ENCODE measurements around the gene PNPLA7. TPM values are rescaled to one million over a fixed set of nuclear protein-coding genes. Genes with fewer than 3 reads are reported as not detected.

Gene PNPLA7
- total RNA-seq, 1 experiment from 2014 or later = 3.9 TPM

- no peak for ATAC-seq
- Histone ChIP-seq H3K27ac (ENCODE audit: low read length) (no peak overlapping the region), H3K36me3 (ENCODE audit: control insufficient read depth, insufficient read depth, low read length) (no peaks in the 10 kb centered on the region), H3K9me3 (ENCODE audit: control insufficient read depth, insufficient read depth, low read depth, low read length) (no peaks in the 10 kb centered on the region), H3K4me1 (ENCODE audit: control insufficient read depth, insufficient read depth, low read length) (peaks cover 7% of the 10 kb centered on the region; the same call in 1 of the 2 replicates), H3K27me3 (ENCODE audit: control insufficient read depth, insufficient read depth, low read length) (no peaks in the 10 kb centered on the region), H3K4me3 (ENCODE audit: low read depth in 2 of 2, low read length in 2 of 2) (no peak overlapping the region)
- ChIA-PET CTCF (no interaction called here), POLR2A (no interaction called here)
- no peak for TF ChIP-seq SIN3A (IDR thresholded peaks at IDR 0.05; ENCODE audit: borderline replicate concordance, insufficient read depth, low read depth, low read length)
- no peak for TF ChIP-seq REST (IDR thresholded peaks at IDR 0.05; ENCODE audit: insufficient read depth in 1 of 2, low read depth in 2 of 2, low read length in 1 of 2)
- TF ChIP-seq CTCF (IDR thresholded peaks at IDR 0.05) = no peak
- no peak for TF ChIP-seq POLR2AphosphoS5 (IDR thresholded peaks at IDR 0.05; ENCODE audit: low read depth, low read length)
- TF ChIP-seq TCF7L2 (IDR thresholded peaks at IDR 0.05; ENCODE audit: low read depth, low read length) = no peak
- BruUV-seq (replicated peaks) = no TSS peak
- intact Hi-C loops (cut with micrococcal nuclease; ENCODE audit: unreplicated experiment) (no loop called here), in situ Hi-C loops (cut with HindIII; ENCODE audit: low pct_unique_long_range_greater_than_20kb, low sequenced_read_pairs) (no loop called here)
- DNase-seq (ENCODE audit: low read depth, low spot score) = no peak
Measured at GRCh38 chr9:137530331-137530730, 19.9 kb downstream of the PNPLA7 start.

- Histone ChIP-seq H3K4me1 (ENCODE audit: control insufficient read depth, insufficient read depth, low read length) (no peaks in the 10 kb centered on the region), H3K27ac (ENCODE audit: low read length) (no peak overlapping the region), H3K4me3 (ENCODE audit: low read depth in 2 of 2, low read length in 2 of 2) (no peak overlapping the region), H3K9me3 (ENCODE audit: control insufficient read depth, insufficient read depth, low read depth, low read length) (no peaks in the 10 kb centered on the region), H3K36me3 (ENCODE audit: control insufficient read depth, insufficient read depth, low read length) (no peaks in the 10 kb centered on the region), H3K27me3 (ENCODE audit: control insufficient read depth, insufficient read depth, low read length) (no peaks in the 10 kb centered on the region)
- POLR2A ChIA-PET = no interaction called here
- CTCF ChIA-PET = interaction anchor here (0.8 kb wide), 1 partner anchor 12 kb away, joined by 6 read pairs; no protein-coding TSS in a partner anchor
- in situ Hi-C loops (cut with HindIII; ENCODE audit: low pct_unique_long_range_greater_than_20kb, low sequenced_read_pairs) (no loop called here), intact Hi-C loops (cut with micrococcal nuclease; ENCODE audit: unreplicated experiment) (no loop called here)
- no peak for DNase-seq (ENCODE audit: low read depth, low spot score)
- ATAC-seq = no peak
- BruUV-seq (replicated peaks) = no TSS peak
- TF ChIP-seq TCF7L2 (IDR thresholded peaks at IDR 0.05; ENCODE audit: low read depth, low read length) = no peak
- no peak for TF ChIP-seq CTCF (IDR thresholded peaks at IDR 0.05)
- no peak for TF ChIP-seq REST (IDR thresholded peaks at IDR 0.05; ENCODE audit: insufficient read depth in 1 of 2, low read depth in 2 of 2, low read length in 1 of 2)
- no peak for TF ChIP-seq SIN3A (IDR thresholded peaks at IDR 0.05; ENCODE audit: borderline replicate concordance, insufficient read depth, low read depth, low read length)
- TF ChIP-seq POLR2AphosphoS5 (IDR thresholded peaks at IDR 0.05; ENCODE audit: low read depth, low read length) = no peak
Measured at GRCh38 chr9:137524981-137525317, 25.3 kb downstream of the PNPLA7 start.

All from Panc1 (cell line).